GM18526 (cell line): ENCODE results near the gene RALGAPA1.

ENCODE experiments used
- POLR2A ChIP-seq: IDR thresholded peaks from 3 replicates; pipeline ENCODE4 v1.6.1; 2011; ENCODE audit not compliant: insufficient read length; ENCODE audit errors: extremely low read depth

RALGAPA1 gene

DNA sequence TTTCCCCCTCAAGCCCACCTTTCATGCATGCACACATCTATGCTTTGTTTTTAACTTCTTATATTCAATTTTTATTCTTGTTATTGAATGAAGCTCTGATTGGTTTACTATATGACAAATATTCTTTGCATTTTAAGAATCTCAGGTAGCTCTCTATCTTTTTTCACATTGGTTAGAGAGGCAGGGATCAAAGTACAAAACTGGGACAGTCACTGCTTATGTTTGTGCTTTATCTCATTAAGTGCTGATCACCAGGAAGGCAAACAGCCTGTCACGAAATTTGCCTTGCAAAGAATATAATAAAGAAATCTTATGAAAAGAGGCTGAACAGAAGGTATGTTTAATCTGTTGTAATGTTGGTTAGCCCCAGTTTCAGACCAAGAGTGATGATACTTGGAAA is 304.8 kb downstream of the RALGAPA1 start:
- no peak for TF ChIP-seq POLR2A

GRCh38 chr14:35503646-35504045 is 305.4 kb downstream of the RALGAPA1 start:
- TF ChIP-seq POLR2A = no peak

DNA sequence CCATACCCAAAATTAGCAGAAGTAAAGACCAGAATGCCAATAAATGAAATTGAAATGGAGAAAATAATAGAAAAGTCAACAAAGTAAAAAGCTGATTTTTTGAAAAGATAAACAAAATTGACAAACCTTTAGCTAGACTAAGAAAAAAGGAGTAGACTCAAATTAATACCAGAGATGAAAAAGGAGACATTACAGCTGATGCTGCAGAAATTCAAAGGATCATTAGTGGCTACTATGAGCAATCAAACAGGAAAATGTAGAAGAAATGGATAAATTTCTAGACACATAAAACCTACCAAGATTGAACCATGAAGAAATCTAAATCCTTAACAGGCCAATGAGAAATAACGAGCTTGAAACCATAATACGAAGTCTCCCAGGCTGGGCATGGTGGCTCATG is 309.9 kb downstream of the RALGAPA1 start:
- TF ChIP-seq POLR2A = no peak

DNA sequence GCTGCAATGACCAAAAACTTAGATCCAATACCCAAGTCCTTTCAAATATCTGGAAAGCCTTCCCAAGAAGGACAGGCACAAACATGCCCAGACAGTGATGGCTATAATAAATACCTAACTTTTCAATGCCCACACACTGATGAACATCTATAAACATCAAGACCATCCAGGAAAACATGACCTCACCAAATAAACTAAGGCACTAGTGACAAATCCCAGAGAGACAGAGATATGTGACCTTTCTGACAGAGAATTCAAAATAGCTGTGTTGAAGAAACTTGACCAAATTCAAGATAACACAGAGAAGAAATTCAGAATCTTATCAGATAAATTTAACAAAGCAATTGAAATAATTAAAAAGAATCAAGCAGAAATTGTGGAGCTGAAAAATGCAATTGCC is 313.8 kb downstream of the RALGAPA1 start:
- TF ChIP-seq POLR2A = no peak

DNA sequence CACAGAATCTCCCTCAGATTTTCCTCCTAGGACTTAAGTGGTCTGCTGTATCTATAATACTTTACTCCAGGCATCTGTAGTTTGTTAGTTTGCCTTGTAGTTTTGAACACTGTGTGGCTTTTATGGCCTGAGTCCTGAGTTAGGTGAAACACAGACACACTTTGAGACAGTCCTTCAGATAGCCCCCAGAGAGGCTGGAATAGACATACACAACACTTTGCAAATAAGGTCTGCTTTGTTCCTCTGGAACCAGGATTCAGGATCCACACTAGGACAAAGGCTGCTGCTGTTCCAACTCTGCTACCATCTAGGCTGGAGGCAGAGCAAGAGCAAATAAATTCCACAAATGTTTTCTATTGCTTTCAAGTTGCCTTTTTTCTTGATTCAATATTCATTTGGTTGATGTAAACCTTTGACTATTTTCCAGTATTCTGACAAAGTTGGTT is 316.5 kb downstream of the RALGAPA1 start:
- TF ChIP-seq POLR2A = no peak
